ENCODE measurements around the gene STRN4.
"Not testable (repeated sequence)": the region's sequence is repeated elsewhere in the genome, so short reads cannot be mapped to it uniquely, and the experiment has no call there.

Gene STRN4

GRCh38 chr19:46773018-46773399, 26.8 kb upstream of the STRN4 start:
- ATAC-seq = no peak

- ATAC-seq = no peak
Measured at GRCh38 chr19:46772170-46773017, 26.1 kb upstream of the STRN4 start.

GRCh38 chr19:46768746-46769145, 22.5 kb upstream of the STRN4 start:
- not testable (repeated sequence) for ATAC-seq

- ATAC-seq = peak; percentile 74 to 86
Measured at GRCh38 chr19:46766569-46767317, 20.5 kb upstream of the STRN4 start.

- ATAC-seq = no peak
Measured at GRCh38 chr19:46764817-46765291, 18.6 kb upstream of the STRN4 start.

GRCh38 chr19:46762245-46762890, 16.1 kb upstream of the STRN4 start:
- ATAC-seq = no peak

GRCh38 chr19:46761418-46761831, 15.2 kb upstream of the STRN4 start:
- ATAC-seq = no peak

- not testable (repeated sequence) for ATAC-seq
Measured at GRCh38 chr19:46760897-46761296, 14.6 kb upstream of the STRN4 start.

- ATAC-seq = no peak
Measured at GRCh38 chr19:46760363-46760762, 14.1 kb upstream of the STRN4 start.

GRCh38 chr19:46759817-46760333, 13.6 kb upstream of the STRN4 start:
- no peak for ATAC-seq

GRCh38 chr19:46759206-46759605, 13.0 kb upstream of the STRN4 start:
- no peak for ATAC-seq

- ATAC-seq = no peak
Measured at GRCh38 chr19:46756544-46756888, 10.3 kb upstream of the STRN4 start.

- no peak for ATAC-seq
Measured at GRCh38 chr19:46755853-46756543, 9.7 kb upstream of the STRN4 start.

- ATAC-seq = no peak
Measured at GRCh38 chr19:46755077-46755852, 9.0 kb upstream of the STRN4 start.

- ATAC-seq = peak; percentile 70 to 82
Measured at GRCh38 chr19:46753420-46754155, 7.3 kb upstream of the STRN4 start.

- no peak for ATAC-seq
Measured at GRCh38 chr19:46748325-46749109, 2.3 kb upstream of the STRN4 start.

GRCh38 chr19:46745521-46746280, 549 bp downstream of the STRN4 start, which contains the start of gene FKRP:
TSS of gene FKRP (plus strand) at chr19:46746057. CDS start at chr19:46755451, 9,394 bp downstream.
- peak; percentile 58 to 59 for ATAC-seq

- no peak for ATAC-seq
Measured at GRCh38 chr19:46745030-46745429, 1.2 kb downstream of the STRN4 start.

- ATAC-seq = no peak
Measured at GRCh38 chr19:46744005-46744691, 2.1 kb downstream of the STRN4 start.

All from activated CD4-positive, CD25-positive, alpha-beta regulatory T cell treated with anti-CD3 and anti-CD28 coated beads, Interleukin-2, amount 50 U/mL, for 24 hours (primary cell).